Posterior vena cava (tissue), 2 donors: ENCODE measurements around the gene SETSIP. TPM values are rescaled to one million over a fixed set of nuclear protein-coding genes. Genes with fewer than 3 reads are reported as not detected.
"Not testable (repeated sequence)": the region's sequence is repeated elsewhere in the genome, so short reads cannot be mapped to it uniquely, and the experiment has no call there.

ENCODE experiments used
- DNase-seq: peaks from one replicate; pipeline ENCODE4 v3.0.0-alpha.2; 2020; ENCODE audit warnings: low spot score
- intact Hi-C, 2 donors: fragments of 100-400 bp; cut with DNase I; formaldehyde crosslinking; loops; one replicate each; pipeline versions ENCODE4 v1.14.1 to v1.14.2; 2022 to 2023
- total RNA-seq, 2 donors: library from RNA; stranded (reverse); fragmentation: NEBNext Ultra II Directional; extraction: Animal tissue kit (Norgen Biotek cat#: 25700); gene quantifications; one replicate each; pipeline ENCODE4 v1.2.1, GENCODE V29; 2021
- donor health status: DM: yes; HTN: yes; CAD: no.
- donor health status: DM: yes; HTN: yes; CAD: no.

Gene SETSIP
- total RNA-seq, 2 donors from 2014 or later: not detected

DNA sequence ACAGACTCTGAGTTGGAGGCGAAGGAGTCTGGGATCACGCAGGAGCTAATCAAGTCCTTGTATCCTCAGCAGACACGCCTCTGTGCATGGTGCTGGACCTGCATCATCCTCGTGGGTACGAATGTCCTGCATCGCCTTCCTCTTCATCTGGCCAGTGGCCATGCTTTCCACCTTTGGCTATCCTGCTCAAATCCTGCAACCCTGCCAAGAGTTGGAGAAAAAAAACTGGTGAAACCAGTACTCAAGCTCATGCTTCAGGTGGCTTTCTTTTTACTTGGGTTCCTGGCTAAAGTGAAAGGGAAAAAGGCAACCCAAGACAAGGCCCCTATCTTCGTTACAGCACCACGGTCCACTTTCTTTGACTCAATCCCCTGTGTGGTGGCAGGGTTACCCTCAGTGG lies 8.9 kb downstream of the SETSIP start:
- no peak for DNase-seq
- intact Hi-C loops: no loop called here

DNA sequence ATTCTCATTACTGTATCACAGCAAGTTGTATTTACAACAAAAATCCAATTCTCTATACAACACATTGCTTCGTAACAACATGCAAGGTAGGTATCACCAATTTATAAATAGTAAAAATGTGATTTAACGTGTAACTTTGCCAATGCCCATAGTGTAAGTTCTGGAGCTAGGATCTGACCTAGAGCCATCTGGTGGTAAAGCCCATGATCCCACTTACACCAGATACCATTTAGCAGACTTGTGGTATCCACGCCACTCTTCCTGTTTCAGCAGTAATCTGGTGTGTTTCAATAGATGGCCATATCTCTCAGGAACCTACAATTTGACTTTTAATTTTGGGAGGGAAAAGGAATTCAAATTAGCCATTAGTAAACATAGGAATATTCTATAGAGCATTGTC lies 10.2 kb downstream of the SETSIP start:
- DNase-seq: no peak
- intact Hi-C loops: no loop called here

DNA sequence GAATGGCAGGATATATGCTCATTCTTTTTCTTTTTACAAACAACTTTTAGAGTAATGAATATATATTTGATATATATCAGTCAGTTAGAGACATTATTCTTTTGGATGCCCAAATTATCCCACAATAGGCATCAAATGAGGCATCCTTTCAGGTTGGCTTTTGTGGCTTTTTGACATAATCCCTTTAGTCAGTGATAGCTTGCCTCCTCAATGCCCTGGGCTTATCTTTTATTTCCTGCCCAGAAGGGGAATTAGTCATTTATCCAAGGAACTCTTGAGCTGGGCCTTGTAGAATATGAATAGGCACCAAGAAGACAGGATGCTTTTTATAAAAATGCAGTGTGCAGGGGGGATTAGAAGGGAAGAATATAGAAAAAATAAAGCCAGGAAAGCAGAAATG lies 23.3 kb downstream of the SETSIP start:
- DNase-seq: no peak
- intact Hi-C loops: no loop called here

DNA sequence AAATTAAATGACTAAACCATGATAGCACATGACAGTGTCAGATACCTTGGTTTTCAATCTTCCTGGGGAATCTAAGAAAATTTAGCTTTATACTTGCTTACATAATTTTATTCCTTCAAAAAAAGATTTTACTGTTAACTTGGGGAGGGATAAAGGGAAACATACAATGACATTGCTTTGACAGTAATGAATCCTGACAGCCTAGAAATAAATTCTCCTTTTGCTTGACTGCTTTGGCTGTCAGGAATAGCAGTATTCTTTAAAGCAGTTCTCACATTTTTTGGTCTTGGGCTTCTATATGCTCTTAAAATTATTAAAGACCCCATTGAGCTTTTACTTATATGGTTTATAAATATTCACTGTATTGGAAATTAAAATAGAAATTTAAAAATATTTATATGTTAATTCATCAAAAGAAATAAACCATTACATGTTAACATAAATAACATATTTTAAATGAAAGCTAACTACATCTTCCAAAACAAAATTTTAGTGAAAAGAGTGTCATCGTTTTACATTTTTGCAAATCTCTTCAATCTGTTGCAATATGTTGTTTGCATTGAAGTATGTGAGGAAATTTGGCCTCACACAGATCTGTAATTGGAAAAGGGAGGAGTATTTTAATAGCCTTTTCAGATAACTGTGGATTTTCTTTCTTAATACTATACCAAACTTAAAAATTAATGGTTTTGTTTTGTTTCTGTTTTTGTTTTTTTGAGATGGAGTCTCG lies 29.3 kb downstream of the SETSIP start:
- DNase-seq: no peak
- intact Hi-C loops: no loop called here

DNA sequence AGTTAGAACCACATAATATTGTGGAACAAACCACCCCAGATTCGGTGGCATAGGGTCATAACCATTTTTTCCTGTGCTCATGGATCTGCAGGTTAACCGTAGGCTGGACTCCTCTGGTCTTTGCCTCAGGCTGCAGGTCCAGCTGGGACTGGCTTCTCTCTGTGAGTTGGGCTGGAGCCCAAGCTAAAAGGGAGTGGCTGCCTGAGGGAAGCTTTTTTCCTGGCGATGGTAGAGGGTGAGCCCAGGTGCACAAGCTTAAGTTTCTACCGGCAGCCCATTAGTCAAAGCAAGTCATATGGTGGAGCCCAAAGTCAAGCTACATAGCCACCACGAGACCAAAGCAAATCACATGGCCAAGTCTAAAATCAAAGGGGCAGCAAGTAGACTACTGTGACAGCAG lies 31.6 kb downstream of the SETSIP start:
- intact Hi-C loops: no loop called here
- no peak for DNase-seq

GRCh38 chr1:92040971-92041370 lies 34.2 kb downstream of the SETSIP start:
- DNase-seq: no peak

GRCh38 chr1:92038695-92039346 lies 36.4 kb downstream of the SETSIP start:
- no peak for DNase-seq
- intact Hi-C loops: no loop called here

More at GRCh38 chr1:92040971-92041370, 34.2 kb downstream of the SETSIP start:
- intact Hi-C loops: no loop called here

- intact Hi-C loops: no loop called here
- no peak for DNase-seq
Observed at GRCh38 chr1:92037400-92037799, 37.8 kb downstream of the SETSIP start.

GRCh38 chr1:92031281-92032110 lies 43.7 kb downstream of the SETSIP start:
- intact Hi-C loops: no loop called here
- DNase-seq: no peak

GRCh38 chr1:92030656-92031107 lies 44.5 kb downstream of the SETSIP start:
- intact Hi-C loops: no loop called here
- no peak for DNase-seq

- intact Hi-C loops: no loop called here
- DNase-seq: no peak
Observed at GRCh38 chr1:92029241-92029922, 45.8 kb downstream of the SETSIP start.

DNA sequence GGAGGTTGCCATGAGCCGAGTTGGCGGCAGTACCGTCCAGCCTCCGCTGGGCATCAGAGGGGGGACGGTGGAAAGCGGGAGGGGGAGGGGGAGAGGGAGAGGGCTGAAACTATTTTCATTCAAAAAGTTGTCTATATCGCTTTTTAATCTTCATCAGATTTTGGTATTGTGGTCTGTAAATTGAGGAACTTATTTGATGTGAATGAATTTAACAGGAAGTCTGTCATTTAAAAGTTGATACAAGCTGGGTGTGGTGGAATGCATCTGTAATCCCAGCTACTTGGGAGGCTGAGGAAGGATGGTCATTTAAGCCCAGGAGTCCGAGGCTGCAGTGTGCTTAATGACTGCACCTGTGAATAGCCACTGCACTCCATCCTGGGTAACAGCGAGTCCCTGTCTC lies 48.4 kb downstream of the SETSIP start:
- no peak for DNase-seq
- intact Hi-C loops: no loop called here

DNA sequence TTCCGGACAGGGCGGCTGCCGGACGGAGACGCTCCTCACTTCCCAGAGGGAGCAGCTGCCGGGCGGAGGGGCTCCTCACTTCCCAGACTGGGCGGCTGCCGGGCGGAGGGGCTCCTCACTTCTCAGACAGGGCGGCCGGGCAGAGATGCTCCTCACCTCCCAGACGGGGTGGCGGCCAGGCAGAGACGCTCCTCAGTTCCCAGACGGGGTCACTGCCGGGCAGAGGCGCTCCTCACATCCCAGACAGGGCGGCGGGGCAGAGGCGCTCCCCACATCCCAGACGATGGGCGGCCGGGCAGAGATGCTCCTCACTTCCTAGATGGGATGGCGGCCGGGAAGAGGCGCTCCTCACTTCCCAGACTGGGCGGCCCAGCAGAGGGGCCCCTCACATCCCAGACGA lies 49.2 kb downstream of the SETSIP start:
- DNase-seq, intact Hi-C loops: not testable (repeated sequence)

Other genes with a start within 250 kb of the SETSIP start
- 100 to 1,000 TPM in 1 of 2 donors, 10 to 100 TPM in 1; 86.7 to 106 TPM for gene TGFBR3, start 189.3 kb downstream of the SETSIP start, total RNA-seq
- gene BRDT, start 126.0 kb downstream of the SETSIP start, total RNA-seq: not detected
- gene EPHX4, start 45.4 kb downstream of the SETSIP start, total RNA-seq: 1 to 10 TPM; 1.5 to 2.5 TPM
- gene BTBD8, start 4.9 kb upstream of the SETSIP start, total RNA-seq: 1 to 10 TPM; 2.5 to 3.5 TPM
- gene C1orf146, start 142.5 kb upstream of the SETSIP start, total RNA-seq: not detected
- gene GLMN, start 223.6 kb upstream of the SETSIP start, total RNA-seq: 10 to 100 TPM in 1 of 2 donors, 1 to 10 TPM in 1; 9.0 to 10.3 TPM
- gene RPAP2, start 223.6 kb upstream of the SETSIP start, total RNA-seq: 10 to 100 TPM; 36.6 to 38.1 TPM